Measurements from ENCODE around the gene TENT5C.

TENT5C gene

DNA sequence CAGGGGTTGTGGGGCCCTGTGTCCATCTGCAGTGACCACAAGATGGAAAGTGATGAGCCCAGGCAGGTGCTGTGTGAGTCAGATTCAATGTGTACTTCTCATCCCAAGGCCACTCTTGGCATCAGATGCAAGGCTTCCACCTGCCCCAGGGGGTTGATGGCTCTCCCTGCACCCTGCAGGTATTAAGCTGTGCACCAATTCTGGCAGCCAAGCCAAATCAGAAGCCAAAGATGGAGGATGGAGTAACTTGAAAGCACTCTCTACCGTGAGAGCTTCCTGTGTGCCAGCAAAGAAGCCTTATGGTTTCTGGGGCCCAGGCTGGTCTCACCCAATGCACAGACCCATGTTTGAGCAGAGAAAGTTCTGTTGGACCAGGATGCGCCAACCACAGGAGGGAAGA is 44.3 kb upstream of the TENT5C start:
- DNase-seq (ENCODE audit: low spot score) = no peak
- Histone ChIP-seq H3K27ac (no peak overlapping the region), H3K4me3 (no peak overlapping the region)
- TF ChIP-seq, protein P1, sequence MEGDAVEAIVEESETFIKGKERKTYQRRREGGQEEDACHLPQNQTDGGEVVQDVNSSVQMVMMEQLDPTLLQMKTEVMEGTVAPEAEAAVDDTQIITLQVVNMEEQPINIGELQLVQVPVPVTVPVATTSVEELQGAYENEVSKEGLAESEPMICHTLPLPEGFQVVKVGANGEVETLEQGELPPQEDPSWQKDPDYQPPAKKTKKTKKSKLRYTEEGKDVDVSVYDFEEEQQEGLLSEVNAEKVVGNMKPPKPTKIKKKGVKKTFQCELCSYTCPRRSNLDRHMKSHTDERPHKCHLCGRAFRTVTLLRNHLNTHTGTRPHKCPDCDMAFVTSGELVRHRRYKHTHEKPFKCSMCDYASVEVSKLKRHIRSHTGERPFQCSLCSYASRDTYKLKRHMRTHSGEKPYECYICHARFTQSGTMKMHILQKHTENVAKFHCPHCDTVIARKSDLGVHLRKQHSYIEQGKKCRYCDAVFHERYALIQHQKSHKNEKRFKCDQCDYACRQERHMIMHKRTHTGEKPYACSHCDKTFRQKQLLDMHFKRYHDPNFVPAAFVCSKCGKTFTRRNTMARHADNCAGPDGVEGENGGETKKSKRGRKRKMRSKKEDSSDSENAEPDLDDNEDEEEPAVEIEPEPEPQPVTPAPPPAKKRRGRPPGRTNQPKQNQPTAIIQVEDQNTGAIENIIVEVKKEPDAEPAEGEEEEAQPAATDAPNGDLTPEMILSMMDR (IDR thresholded peaks at IDR 0.05) = no peak

DNA sequence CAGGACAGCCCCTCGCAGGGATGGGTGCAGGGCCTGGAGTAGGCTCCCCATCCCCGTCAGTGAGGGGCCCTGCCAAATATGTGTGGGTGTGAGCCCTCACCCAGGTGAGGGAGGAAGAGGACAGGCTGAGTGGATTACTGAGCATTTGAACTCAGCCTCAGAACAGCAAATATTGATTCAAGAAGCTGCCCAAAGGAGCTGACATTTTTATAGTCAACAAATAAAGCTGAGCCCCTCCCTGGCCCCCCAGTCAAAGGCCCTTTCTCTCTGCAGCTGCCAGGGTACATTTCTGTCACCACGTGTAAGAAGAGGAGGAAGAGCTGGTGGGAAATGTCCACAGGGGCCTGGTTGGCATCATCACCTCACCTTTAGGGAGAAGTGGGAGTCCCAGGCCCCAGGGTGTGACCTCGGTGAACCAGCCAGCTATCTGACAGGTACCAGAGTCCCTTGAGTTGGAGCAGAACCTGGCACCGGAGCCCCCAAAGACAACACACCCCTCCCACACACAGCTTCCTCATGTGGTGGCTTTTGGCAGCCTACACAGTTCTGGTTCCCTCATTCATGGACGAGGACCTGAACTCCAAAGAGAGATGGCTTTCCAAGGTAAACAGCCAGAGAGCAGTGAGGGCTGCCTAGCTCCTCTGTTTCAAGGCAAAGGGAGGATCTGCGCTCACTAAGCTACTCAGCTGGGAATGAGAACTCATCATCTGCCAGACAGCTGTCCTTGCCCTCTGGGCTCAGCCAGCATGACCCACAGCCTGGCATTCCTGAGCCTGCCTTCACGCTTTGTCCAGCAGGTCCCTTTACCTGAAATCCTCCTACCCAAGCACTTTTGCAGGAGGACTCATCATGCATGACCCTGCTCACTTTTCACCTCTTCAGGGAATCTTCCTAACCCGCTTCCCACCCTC is 43.0 kb upstream of the TENT5C start:
- no peak for DNase-seq (ENCODE audit: low spot score)
- H3K4me3 ChIP-seq = no peak overlapping the region
- TF ChIP-seq, protein P1 (IDR thresholded peaks at IDR 0.05) = no peak
- no peak overlapping the region for H3K27ac ChIP-seq

DNA sequence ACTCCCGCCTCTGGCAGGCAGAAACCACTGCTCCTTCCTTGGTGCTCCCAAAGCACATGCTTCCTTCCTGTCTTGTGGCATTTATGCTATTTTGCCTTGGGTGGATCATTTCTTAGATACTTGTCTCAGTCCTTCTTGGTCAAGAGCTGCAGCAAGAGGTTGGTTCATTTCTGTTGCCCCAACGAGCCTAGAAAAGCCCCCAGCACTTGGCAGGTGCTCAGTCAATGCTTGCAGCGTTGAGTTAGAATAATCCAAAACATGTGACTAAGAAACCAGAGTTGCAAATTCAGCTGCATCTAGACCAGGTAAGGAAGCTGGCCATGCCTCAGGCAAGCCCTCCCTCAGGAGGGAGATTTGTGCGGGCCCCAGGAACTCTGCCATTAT is 42.4 kb upstream of the TENT5C start:
- Histone ChIP-seq H3K4me3 (no peak overlapping the region), H3K27ac (no peak overlapping the region)
- TF ChIP-seq, protein P1 (IDR thresholded peaks at IDR 0.05) = no peak
- no peak for DNase-seq (ENCODE audit: low spot score)

DNA sequence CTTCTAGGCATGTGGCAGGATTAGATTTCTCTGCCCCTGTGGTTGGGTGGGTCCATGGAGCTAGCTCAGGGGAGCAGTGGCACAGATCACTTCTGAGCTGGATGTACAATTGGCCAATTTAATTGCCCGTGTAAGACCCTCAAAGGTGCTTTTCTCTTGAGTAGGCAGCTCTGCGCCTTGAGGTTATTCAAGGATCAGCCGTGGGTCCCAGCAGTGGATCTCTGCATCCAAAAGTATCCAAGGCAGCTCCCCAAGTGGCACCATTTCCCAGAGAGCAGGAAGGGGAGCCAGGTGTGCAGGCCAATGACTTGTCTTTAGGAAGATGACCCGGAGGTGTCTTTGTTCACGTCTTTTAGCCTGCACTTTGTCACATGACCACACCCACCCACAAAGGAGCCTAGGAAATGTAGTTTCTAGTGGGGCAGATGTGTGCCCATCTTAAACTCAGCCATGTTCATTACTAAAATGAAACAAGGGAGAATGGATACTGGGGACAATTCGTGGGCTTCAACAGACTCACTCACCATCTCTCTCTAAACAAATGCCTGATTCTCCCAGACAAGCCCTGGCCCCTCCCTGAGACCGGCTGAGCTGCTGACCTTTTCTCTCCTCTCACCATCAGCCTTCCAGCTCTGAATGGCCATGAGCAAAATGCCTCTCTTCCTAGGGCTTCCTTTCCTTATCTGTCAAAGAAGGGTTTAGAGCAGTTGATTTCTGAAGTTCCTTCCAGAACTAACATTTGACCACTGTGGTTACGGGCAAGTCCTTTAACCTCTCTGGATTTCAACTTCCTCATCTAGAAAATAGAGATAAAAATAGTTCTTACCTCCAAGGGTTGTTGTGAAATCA is 41.4 kb upstream of the TENT5C start:
- no peak overlapping the region for H3K27ac ChIP-seq
- TF ChIP-seq, protein P1 (IDR thresholded peaks at IDR 0.05) = no peak
- DNase-seq (ENCODE audit: low spot score) = no peak
- no peak overlapping the region for H3K4me3 ChIP-seq

DNA sequence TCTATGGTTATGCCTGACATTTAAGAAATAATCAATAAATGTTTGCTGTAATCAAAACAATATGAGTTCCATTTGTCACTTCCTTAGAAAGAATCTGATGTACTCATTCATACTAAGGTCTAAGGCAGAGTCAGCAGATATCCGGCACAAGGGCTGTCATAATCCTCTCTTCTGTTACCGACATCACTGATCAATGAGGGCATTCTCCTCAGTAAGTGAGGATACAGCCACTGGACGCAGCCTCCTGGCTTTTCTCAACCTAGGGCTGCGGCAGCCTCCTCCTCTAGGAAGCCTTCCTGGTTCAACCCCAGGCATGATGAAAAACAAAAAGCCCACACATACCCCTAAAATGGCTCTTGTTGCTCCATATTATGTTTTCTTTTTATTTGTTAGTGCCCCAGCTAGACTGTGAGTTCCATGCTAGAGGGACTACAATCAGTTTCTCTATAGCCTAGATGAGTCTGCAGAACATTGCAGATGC is 40.7 kb upstream of the TENT5C start:
- no peak overlapping the region for H3K4me3 ChIP-seq
- no peak for DNase-seq (ENCODE audit: low spot score)
- no peak overlapping the region for H3K27ac ChIP-seq
- TF ChIP-seq, protein P1 (IDR thresholded peaks at IDR 0.05) = no peak

DNA sequence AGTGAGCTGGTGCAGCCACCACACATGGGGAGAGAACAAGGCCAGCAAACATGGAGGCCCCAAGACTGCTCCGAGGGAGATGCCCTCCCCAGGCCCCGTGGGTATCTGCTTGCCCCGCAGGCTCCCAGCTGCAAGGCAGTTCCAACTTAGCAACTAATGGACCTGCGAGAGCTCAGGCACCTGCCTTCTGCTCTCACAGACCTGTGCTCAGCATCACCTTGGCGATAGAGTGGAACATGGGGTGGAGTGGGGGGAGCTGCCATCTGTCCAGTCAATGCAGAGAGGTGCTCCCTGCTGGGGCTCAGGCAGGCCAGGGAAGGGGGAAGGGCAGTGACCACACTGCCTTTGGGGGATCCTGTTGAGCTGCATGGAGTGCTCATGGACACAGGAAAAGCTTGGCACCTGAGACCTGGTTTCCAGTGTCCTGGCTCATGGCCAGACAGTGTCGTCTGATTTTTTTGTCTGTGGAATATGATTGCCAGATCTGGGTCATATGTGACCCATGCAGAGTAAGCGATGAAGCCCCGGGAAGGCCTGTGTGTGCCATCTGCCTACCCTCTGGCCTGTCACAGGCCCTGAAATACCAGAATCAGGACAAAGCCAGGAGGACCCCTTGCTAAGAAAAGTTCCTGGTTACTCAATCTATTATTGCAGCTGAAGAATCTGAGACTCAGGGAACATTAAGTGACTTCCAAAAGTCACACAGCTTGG is 39.9 kb upstream of the TENT5C start:
- Histone ChIP-seq H3K4me3 (no peak overlapping the region), H3K27ac (no peak overlapping the region)
- DNase-seq (ENCODE audit: low spot score) = peak; percentile 67
- TF ChIP-seq, protein P1 (IDR thresholded peaks at IDR 0.05) = no peak

Data from coronary artery (tissue), 2 donors.